SK-N-MC (cell line): ENCODE measurements around the gene VAV3.

Experiments
- EZH2 ChIP-seq: fragments of 200-600 bp; sonication (generic); IDR thresholded peaks from one replicate; pipeline ENCODE4 v1.6.1; 2017; ENCODE audit warnings: antibody characterized with exemption
- FOXP2 ChIP-seq: optimal IDR thresholded peaks from 2 replicates; pipeline ENCODE3; 2011; ENCODE audit warnings: mild to moderate bottlenecking, moderate library complexity; ENCODE audit not compliant: insufficient read depth; ENCODE audit errors: extremely low read length, control extremely low read depth
- POLR2AphosphoS5 ChIP-seq: IDR thresholded peaks from 2 replicates; pipeline ENCODE4 v1.6.1; 2012; ENCODE audit warnings: mild to moderate bottlenecking, low read depth, low read length, borderline replicate concordance

DNA sequence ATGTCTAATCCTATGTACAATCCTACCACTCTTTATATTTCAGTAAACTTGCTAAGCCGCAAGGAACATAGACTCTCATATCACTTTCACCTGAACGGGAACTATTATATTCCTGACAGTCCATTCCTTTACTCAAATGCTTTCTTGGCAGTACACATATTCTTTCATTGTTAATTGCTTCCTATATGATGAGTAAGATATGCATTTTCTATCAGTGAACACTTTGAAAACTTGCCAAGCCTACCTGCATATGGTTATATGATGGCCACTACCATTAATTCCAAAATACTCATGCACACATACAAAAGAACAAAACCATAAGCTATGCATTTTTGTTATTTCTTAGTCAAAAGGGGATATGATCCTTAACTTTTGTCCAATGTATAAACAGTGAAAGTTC lies 341.5 kb downstream of the VAV3 start:
- TF ChIP-seq POLR2AphosphoS5 (no peak), EZH2 (no peak), FOXP2 (no peak)
